HFF-Myc (cell line): ENCODE measurements around the gene ADAMTS14.

ENCODE experiments used
- DNase-seq: peaks from one replicate; pipeline ENCODE4 v3.0.0-alpha.2; 2011; ENCODE audit warnings: low read depth; ENCODE audit errors: extremely low read depth
- H3K4me3 ChIP-seq: replicated peaks from 2 replicates; pipeline ENCODE4 v1.5.1; 2011; ENCODE audit warnings: low read depth, mild to moderate bottlenecking, control low read depth, low read length
- TF ChIP-seq, protein P1 (sequence below): IDR thresholded peaks from 2 replicates; pipeline ENCODE4 v1.5.1; 2012; ENCODE audit warnings: mild to moderate bottlenecking, low read depth, low read length, control low read depth; ENCODE audit errors: missing control alignments

Gene ADAMTS14

DNA sequence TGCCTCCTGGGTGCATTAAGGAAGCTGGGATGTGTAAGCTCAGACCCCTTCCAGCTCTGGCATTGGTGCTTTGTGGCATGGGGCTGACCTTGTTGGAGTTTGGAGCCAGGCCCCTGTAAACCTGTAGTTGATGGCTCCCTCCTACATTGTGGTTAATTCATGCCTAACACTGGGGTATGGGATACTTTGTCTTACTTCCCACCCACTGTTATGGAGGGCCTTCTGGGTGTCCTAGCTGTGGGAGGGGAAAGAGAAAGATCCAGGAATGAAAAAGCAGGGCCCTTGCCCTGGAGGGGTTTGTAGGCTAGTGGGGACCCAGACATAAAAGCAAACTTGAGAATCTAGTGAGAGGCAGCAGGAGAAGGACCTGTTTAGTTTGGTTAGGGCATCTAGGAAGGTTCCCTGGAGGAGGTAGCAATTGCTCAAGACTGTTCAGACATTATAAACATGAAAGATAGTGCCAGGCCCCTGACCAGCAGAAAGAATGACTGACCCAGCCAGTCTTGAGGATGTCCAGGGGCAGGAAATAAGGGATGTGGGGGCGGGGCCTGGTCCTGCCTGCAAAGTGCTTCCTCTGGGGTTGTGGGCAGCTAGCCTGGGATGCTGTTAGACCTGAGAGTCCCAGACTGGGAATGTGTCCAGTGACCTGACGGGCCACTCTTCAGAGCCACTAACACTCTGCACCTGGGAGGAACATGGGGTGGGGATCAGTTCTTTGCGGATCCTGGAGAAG, 6.6 kb downstream of the ADAMTS14 start:
- TF ChIP-seq, protein P1, sequence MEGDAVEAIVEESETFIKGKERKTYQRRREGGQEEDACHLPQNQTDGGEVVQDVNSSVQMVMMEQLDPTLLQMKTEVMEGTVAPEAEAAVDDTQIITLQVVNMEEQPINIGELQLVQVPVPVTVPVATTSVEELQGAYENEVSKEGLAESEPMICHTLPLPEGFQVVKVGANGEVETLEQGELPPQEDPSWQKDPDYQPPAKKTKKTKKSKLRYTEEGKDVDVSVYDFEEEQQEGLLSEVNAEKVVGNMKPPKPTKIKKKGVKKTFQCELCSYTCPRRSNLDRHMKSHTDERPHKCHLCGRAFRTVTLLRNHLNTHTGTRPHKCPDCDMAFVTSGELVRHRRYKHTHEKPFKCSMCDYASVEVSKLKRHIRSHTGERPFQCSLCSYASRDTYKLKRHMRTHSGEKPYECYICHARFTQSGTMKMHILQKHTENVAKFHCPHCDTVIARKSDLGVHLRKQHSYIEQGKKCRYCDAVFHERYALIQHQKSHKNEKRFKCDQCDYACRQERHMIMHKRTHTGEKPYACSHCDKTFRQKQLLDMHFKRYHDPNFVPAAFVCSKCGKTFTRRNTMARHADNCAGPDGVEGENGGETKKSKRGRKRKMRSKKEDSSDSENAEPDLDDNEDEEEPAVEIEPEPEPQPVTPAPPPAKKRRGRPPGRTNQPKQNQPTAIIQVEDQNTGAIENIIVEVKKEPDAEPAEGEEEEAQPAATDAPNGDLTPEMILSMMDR: no peak
- no peak for DNase-seq

DNA sequence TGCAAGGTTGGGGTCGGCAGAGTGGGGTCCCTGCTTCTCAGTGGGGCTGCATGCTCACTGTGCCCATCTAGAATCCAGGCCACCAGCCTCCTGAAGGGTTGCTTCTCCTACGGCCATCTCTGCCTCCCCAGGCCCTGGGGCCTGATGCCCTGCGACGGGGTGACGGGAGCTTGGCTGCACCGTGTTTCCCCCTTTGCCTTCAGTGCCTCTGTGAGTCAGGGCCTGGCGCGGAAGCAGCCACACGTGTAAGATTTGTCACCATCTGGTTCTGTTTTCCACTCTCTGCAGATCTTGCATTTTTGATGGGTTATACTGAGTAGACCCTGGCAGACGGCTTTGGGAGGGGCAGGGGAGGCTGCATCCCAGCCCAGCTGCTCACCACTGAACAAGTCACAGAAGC, 7.2 kb downstream of the ADAMTS14 start:
- peak; percentile 72 for DNase-seq
- no peak overlapping the region for H3K4me3 ChIP-seq

More for the DNA sequence above, 6.6 kb downstream of the ADAMTS14 start:
- H3K4me3 ChIP-seq: no peak overlapping the region

DNA sequence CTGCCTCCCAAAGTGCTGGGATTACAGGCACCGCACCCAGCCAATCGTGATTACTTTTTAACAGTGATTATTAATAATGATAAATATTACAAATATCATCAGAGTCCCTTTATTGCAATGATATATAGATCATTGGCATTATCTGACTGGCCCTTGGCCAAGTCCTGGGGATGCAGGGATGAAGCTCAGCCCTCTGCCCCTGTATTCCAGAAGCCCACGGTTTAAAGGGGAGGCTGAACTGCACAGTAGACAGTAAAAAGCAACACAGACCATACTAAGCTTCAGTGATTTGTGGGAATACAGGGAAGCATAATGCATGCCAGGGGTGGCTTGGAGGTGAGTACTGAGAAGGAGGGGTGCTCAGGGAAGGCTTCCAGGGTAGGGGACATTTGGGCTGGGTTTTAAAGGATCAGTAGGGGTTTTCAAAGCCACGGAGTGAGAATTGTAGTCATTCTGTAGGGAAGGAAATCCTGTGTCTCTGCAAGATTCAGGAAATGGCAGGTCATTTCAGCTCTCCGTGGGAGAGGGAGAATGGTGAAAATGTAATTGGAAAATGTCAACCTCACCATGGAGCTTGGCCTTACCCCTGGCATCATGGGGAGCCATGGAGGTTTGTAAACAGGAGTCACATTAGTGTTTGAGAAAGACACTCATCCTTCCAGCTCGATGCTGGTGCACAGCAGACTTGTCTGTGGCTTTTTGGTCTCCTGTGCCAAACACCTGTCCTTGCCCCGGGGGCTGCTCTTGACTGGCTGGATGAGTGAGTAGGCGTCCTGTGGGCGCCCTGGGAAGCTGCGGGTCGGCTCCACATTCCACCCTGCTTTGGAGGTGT, 8.8 kb downstream of the ADAMTS14 start:
- H3K4me3 ChIP-seq: no peak overlapping the region
- TF ChIP-seq, protein P1: no peak
- DNase-seq: no peak

More for the DNA sequence above, 7.2 kb downstream of the ADAMTS14 start:
- TF ChIP-seq, protein P1: no peak

DNA sequence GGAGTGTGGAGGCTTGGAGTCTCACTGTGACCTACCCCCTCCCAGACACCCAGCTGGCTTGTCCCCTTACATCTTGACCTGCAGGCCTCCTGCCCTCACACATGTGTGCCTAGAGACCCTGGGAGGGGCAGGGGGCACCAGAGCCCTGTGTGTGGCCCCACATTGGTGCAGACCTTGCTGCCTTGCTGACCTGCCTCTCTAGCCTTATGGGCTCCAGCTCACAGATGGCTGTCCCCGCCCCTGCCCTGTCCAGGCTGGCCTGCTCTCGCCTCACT, 9.4 kb downstream of the ADAMTS14 start:
- no peak for DNase-seq
- TF ChIP-seq, protein P1: no peak
- no peak overlapping the region for H3K4me3 ChIP-seq

DNA sequence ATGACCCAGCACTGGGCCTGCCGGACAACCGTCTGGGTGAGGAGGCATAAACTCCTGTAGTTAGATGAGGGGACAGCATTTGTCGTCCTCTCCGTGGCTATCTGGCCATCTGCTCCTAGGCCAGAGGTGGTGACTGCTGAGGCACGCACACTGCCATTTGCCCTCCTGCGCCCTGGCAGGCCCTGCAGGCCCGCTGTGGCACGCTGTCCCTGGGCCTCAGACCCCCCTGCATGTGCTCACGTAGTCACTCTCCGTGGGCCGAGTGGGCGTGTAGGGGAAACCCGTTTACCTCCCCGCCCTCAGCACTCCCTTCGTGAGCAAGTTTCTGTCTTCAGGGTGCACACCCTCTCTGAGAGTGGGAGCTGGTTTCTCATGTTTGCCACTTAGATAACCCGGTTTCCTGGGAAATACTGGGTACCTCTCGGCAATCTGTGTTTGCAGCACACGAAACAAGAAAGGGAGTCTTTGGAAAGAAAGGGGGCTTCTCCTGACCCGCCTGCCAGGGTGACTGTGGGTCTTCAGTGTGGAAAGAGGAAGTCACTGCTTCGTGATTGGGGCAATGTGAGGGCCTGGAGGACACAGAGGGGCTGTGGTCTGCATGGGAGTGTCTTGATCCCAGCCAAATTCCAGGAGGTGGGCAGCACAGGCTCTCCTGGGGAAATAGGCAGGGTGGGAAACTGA, 10.8 kb downstream of the ADAMTS14 start:
- no peak overlapping the region for H3K4me3 ChIP-seq
- DNase-seq: no peak
- TF ChIP-seq, protein P1: no peak

DNA sequence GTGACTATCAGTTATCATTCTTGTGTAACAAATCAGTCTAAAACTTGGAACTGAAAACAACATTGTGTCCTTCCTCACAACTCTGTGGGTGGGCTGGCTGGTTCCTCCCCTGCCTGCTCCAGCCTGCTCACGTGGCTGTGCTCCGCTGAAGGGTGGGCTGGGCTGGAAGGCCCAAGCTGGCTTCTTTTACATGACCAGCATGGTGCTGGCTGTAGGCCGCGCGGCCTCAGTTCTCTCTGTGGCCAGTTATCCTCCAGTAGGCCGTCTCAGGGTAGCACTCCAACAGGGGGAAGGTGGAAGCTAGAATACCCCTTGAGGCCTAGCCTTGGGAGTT, 11.3 kb downstream of the ADAMTS14 start:
- TF ChIP-seq, protein P1: no peak
- no peak for DNase-seq
- no peak overlapping the region for H3K4me3 ChIP-seq
